Measurements from ENCODE around the gene ESYT2. TPM values are rescaled to one million over a fixed set of nuclear protein-coding genes. Genes with fewer than 3 reads are reported as not detected.

Gene ESYT2
- total RNA-seq, 1 experiment from 2014 or later: 66.6 TPM

DNA sequence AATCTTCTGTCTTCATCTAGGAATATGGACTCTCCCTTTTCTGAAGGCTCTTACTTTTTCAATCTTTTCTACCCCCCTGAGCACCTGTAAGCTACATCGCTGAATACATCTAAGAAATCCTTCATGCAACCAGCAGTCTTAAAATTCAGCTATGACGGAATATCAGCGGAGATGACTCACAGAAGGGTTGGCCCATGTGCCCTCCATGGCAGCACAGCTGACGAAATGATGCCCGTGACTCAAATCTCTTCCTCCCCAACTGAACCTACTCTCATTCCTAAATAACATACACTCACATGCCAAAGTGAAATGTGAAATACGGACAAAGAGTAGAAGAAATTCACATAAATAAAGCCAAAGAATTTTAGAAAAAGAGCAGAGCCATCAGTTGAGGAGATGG is 94.4 kb downstream of the ESYT2 start:
- no peaks in the 10 kb centered on the region for H3K9me3 Mint-ChIP-seq (ENCODE audit: low read depth, unreplicated experiment)
- DNase-seq: no peak
- CTCF ChIA-PET: no interaction called here
- H3K4me1 Mint-ChIP-seq (ENCODE audit: low read depth, unreplicated experiment): no peaks in the 10 kb centered on the region
- H3K36me3 Mint-ChIP-seq (ENCODE audit: insufficient read depth, unreplicated experiment): peaks cover 24% of the 10 kb centered on the region
- no peak overlapping the region for H3K27ac Mint-ChIP-seq (ENCODE audit: unreplicated experiment)
- TF ChIP-seq, protein P1, sequence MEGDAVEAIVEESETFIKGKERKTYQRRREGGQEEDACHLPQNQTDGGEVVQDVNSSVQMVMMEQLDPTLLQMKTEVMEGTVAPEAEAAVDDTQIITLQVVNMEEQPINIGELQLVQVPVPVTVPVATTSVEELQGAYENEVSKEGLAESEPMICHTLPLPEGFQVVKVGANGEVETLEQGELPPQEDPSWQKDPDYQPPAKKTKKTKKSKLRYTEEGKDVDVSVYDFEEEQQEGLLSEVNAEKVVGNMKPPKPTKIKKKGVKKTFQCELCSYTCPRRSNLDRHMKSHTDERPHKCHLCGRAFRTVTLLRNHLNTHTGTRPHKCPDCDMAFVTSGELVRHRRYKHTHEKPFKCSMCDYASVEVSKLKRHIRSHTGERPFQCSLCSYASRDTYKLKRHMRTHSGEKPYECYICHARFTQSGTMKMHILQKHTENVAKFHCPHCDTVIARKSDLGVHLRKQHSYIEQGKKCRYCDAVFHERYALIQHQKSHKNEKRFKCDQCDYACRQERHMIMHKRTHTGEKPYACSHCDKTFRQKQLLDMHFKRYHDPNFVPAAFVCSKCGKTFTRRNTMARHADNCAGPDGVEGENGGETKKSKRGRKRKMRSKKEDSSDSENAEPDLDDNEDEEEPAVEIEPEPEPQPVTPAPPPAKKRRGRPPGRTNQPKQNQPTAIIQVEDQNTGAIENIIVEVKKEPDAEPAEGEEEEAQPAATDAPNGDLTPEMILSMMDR (IDR thresholded peaks at IDR 0.05; ENCODE audit: unreplicated experiment): no peak
- no TSS peak for BruUV-seq (replicated peaks)
- intact Hi-C loops (cut with micrococcal nuclease; ENCODE audit: unreplicated experiment): no loop called here
- no peaks in the 10 kb centered on the region for H3K27me3 Mint-ChIP-seq (ENCODE audit: unreplicated experiment)
- H3K4me3 Mint-ChIP-seq (ENCODE audit: low read depth, unreplicated experiment): no peak overlapping the region

DNA sequence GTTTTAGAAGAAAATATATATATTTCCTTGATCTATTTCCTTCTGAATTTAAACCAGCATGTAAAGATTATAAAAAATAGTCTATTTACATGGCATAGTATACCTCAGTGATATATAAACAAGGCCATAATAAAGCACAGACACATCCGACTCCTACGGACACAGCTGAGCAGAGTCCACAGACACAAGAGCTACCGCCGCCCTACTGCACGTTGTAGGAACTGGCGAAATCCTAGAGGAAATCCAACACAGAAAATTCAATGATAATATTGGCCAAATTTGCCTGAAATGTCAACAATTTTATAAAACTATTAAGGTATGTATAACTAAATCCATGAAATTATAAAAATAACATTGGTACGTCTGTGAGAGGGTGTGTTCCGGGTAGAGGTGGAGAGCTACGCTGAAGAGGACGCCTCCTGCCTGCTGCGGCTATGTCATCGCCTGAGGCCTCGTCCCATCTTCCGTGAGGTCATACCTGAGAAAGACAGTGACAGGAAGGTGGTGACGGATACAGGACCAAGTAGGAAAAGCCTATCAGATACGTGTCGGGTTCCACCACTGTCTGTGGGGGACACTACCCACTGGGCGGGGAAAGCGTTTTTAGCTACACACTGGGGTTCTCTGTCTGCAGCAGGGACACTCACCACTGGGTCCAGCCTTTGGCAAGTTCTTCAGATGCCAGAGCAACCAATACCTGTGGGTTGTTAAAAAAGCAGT is 95.4 kb downstream of the ESYT2 start:
- H3K4me3 Mint-ChIP-seq (ENCODE audit: low read depth, unreplicated experiment): no peak overlapping the region
- no peak overlapping the region for H3K27ac Mint-ChIP-seq (ENCODE audit: unreplicated experiment)
- no peaks in the 10 kb centered on the region for H3K9me3 Mint-ChIP-seq (ENCODE audit: low read depth, unreplicated experiment)
- TF ChIP-seq, protein P1 (IDR thresholded peaks at IDR 0.05; ENCODE audit: unreplicated experiment): peak; percentile 20
- peaks cover 22% of the 10 kb centered on the region for H3K36me3 Mint-ChIP-seq (ENCODE audit: insufficient read depth, unreplicated experiment)
- DNase-seq: no peak
- H3K4me1 Mint-ChIP-seq (ENCODE audit: low read depth, unreplicated experiment): no peaks in the 10 kb centered on the region
- CTCF ChIA-PET: interaction anchor here (0.5 kb wide), 1 partner anchor 75 kb away, joined by 4 read pairs; no protein-coding TSS in a partner anchor
- no peaks in the 10 kb centered on the region for H3K27me3 Mint-ChIP-seq (ENCODE audit: unreplicated experiment)
- no TSS peak for BruUV-seq (replicated peaks)
- intact Hi-C loops (cut with micrococcal nuclease; ENCODE audit: unreplicated experiment): no loop called here

DNA sequence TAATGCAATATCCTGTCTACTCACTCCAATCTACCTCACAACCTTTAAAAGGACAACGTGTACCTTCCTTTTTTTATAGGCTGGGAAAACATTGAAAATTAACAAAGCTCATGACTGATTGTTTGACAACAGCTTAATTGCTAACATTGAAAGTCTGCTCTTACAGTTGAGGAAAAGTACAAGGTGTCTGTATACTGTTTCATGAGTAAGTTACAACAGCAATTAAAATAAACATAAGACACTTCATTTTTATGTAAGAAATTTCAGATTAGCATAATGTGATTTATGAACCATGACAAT is 96.1 kb downstream of the ESYT2 start:
- no peak for DNase-seq
- no peaks in the 10 kb centered on the region for H3K27me3 Mint-ChIP-seq (ENCODE audit: unreplicated experiment)
- intact Hi-C loops (cut with micrococcal nuclease; ENCODE audit: unreplicated experiment): no loop called here
- no peaks in the 10 kb centered on the region for H3K4me1 Mint-ChIP-seq (ENCODE audit: low read depth, unreplicated experiment)
- no peak overlapping the region for H3K27ac Mint-ChIP-seq (ENCODE audit: unreplicated experiment)
- no peak overlapping the region for H3K4me3 Mint-ChIP-seq (ENCODE audit: low read depth, unreplicated experiment)
- H3K9me3 Mint-ChIP-seq (ENCODE audit: low read depth, unreplicated experiment): no peaks in the 10 kb centered on the region
- BruUV-seq (replicated peaks): no TSS peak
- CTCF ChIA-PET: interaction anchor here (0.6 to 1.0 kb wide), 3 partner anchors 29 to 669 kb away, joined by 3 read pairs; partner anchors contain the start of gene NCAPG2
- TF ChIP-seq, protein P1 (IDR thresholded peaks at IDR 0.05; ENCODE audit: unreplicated experiment): no peak
- peaks cover 17% of the 10 kb centered on the region for H3K36me3 Mint-ChIP-seq (ENCODE audit: insufficient read depth, unreplicated experiment)

DNA sequence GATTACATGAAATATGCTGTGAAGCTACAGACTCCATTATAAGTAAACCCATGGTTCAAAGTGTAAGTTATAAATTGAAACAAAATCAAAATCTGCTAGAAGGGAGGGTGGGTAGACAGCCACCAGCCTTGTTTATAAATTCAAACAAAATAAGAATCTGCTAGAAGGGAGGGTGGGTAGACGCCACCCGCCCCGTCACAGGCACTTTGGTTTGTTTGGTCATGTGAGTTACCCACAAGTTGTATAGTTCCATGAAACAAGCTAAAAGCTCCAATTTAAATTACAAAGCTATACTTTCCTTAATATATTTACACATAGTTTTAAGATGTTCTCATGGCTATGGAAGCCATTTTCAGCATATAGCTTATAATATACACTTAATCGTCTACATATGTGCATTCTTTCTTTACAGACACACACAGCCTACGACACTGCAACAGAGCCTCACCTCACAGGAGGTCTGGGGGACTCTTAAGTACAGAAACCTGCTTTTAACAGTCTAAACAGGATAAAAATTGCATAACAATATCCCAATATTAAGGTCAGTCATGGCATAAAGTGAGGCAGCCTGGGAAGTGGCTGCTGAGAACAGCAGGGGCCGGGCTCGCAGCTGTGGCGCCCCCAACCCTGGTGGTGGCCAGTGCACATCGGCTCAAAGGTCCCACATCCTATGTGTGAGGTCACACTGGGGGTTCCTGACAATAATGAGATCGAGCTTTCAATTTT is 96.7 kb downstream of the ESYT2 start:
- BruUV-seq (replicated peaks): no TSS peak
- H3K4me3 Mint-ChIP-seq (ENCODE audit: low read depth, unreplicated experiment): no peak overlapping the region
- CTCF ChIA-PET: interaction anchor here (0.6 to 1.0 kb wide), 3 partner anchors 28 to 668 kb away, joined by 3 read pairs; partner anchors contain the start of gene NCAPG2
- no peaks in the 10 kb centered on the region for H3K4me1 Mint-ChIP-seq (ENCODE audit: low read depth, unreplicated experiment)
- TF ChIP-seq, protein P1 (IDR thresholded peaks at IDR 0.05; ENCODE audit: unreplicated experiment): no peak
- intact Hi-C loops (cut with micrococcal nuclease; ENCODE audit: unreplicated experiment): no loop called here
- no peaks in the 10 kb centered on the region for H3K9me3 Mint-ChIP-seq (ENCODE audit: low read depth, unreplicated experiment)
- no peak for DNase-seq
- H3K27me3 Mint-ChIP-seq (ENCODE audit: unreplicated experiment): no peaks in the 10 kb centered on the region
- H3K27ac Mint-ChIP-seq (ENCODE audit: unreplicated experiment): no peak overlapping the region
- peaks cover 13% of the 10 kb centered on the region for H3K36me3 Mint-ChIP-seq (ENCODE audit: insufficient read depth, unreplicated experiment)
